Epithelial cell of proximal tubule (primary cell): ENCODE data around the gene SCTR. TPM values are rescaled to one million over a fixed set of nuclear protein-coding genes. Genes with fewer than 3 reads are reported as not detected.

ENCODE experiments used
- DNase-seq: peaks from one replicate; pipeline ENCODE4 v3.0.0-alpha.2; 2011; ENCODE audit warnings: low read depth
- H3K4me3 ChIP-seq: 2 replicates; pipeline ENCODE4 v1.5.1; 2011; ENCODE audit warnings: low read depth, mild to moderate bottlenecking, low read length
- CTCF ChIP-seq: conservative IDR thresholded peaks from 2 replicates; pipeline ENCODE4 v1.5.1; 2012; ENCODE audit warnings: low read depth, mild to moderate bottlenecking, low read length
- total RNA-seq: library from RNA; depleted of rRNA; stranded (reverse); fragments of >200 nt; gene quantifications from 2 replicates; pipeline ENCODE4 v1.2.3, GENCODE V29; 2015

The SCTR gene
- total RNA-seq, 1 donor from 2014 or later = not detected

DNA sequence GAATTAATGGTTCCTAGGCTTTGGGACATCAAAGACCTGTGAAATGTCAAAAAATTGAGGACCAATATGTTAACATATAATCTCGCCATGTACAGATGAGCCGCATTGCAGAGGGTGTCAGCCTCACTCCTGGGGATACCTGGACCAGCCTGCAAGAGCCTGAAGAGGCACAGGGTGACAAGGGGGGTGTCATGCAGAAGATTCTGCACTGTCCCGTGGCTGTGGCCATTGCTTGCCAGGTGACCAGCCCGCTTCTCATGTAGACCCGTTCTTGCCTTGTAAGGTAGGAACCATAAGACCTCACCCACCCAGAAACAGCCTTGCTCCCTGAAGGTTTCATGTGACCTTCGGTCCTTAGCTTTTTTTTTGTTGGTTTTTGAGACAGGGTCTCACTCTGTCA is 55.2 kb downstream of the SCTR start:
- no peak overlapping the region for H3K4me3 ChIP-seq
- DNase-seq = no peak
- TF ChIP-seq CTCF = no peak

GRCh38 chr2:119468154-119468955 is 55.9 kb downstream of the SCTR start:
- H3K4me3 ChIP-seq = no peak overlapping the region
- no peak for DNase-seq
- no peak for TF ChIP-seq CTCF

- no peak overlapping the region for H3K4me3 ChIP-seq
- no peak for TF ChIP-seq CTCF
- DNase-seq = no peak
Observed at GRCh38 chr2:119466373-119466772, 57.9 kb downstream of the SCTR start.

DNA sequence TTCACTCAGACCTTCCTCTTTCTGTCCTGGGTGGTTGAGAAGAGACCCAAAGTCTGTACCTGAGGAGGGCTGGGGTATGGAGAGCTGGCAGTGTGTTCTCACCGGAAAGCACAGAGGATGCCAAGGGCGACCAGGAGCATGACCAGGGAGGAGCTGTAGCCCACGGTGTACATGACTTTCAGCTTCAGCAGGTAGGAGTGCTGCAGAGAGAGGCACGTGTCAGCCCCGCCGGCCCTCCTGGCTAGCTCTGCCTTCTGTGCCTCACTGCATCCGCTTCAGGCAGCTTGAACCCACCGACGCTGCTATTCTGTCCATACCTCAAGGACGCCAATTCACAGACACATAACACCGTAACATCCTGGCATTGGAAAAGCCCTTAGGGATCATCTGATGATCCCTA is 58.6 kb downstream of the SCTR start:
- no peak for DNase-seq
- no peak for TF ChIP-seq CTCF
- no peak overlapping the region for H3K4me3 ChIP-seq

GRCh38 chr2:119464981-119465380 is 59.3 kb downstream of the SCTR start:
- no peak for TF ChIP-seq CTCF
- no peak for DNase-seq
- no peak overlapping the region for H3K4me3 ChIP-seq

GRCh38 chr2:119463990-119464389 is 60.3 kb downstream of the SCTR start:
- TF ChIP-seq CTCF = no peak
- no peak for DNase-seq
- no peak overlapping the region for H3K4me3 ChIP-seq

DNA sequence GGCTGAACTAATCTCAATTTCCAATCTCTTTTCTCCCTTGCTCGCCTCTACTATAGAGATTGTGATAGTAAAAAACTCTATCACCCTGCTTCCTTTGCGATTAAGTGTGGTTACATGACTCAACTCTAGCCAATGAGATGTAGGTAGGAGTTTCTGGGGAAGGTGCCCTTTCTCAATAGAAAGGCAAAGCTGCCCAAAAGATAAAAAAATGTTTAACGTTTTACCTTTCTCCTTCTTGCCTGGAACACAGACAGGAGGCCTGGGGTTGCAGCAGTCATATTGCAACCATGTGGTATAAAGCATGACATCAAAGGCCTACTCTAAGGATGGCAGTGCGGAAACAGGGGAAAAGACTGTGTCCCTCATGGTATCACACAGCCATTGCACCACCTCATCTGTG is 61.1 kb downstream of the SCTR start:
- DNase-seq = no peak
- no peak for TF ChIP-seq CTCF
- H3K4me3 ChIP-seq = no peak overlapping the region
